GM23338 (cell line): ENCODE data around the gene KCNMB4. TPM values are rescaled to one million over a fixed set of nuclear protein-coding genes. Genes with fewer than 3 reads are reported as not detected.

Experiments
- ATAC-seq: fragments of 200-7000 bp; cut with Tn5 transposase; 3 replicates; pipeline ENCODE4 v1.9.1; 2020
- DNase-seq: peaks from one replicate; pipeline ENCODE4 v3.0.0-alpha.2; 2015; ENCODE audit warnings: low spot score
- H2AFZ ChIP-seq: fragments of 200-600 bp; sonication (generic); 2 replicates; pipeline ENCODE4 v1.8.0; 2016; ENCODE audit warnings: antibody characterized with exemption, mild to moderate bottlenecking, moderate library complexity
- H3F3A ChIP-seq: fragments of 200-600 bp; sonication (generic); replicated peaks from 2 replicates; pipeline ENCODE4 v1.8.0; 2017; ENCODE audit warnings: antibody characterized with exemption, mixed run types, low read depth
- H3K27ac ChIP-seq: fragments of 200-600 bp; sonication (generic); 2 replicates; pipeline ENCODE4 v1.6.1; 2016; ENCODE audit warnings: low read depth
- H3K27me3 ChIP-seq: fragments of 200-600 bp; sonication (generic); 2 replicates; pipeline ENCODE4 v1.8.0; 2016; ENCODE audit warnings: mild to moderate bottlenecking, mixed run types, moderate library complexity; ENCODE audit not compliant: insufficient read depth
- H3K36me3 ChIP-seq: fragments of 200-600 bp; sonication (generic); 2 replicates; pipeline ENCODE4 v1.8.0; 2016; ENCODE audit warnings: mild to moderate bottlenecking; ENCODE audit not compliant: insufficient read depth
- H3K4me1 ChIP-seq: fragments of 200-600 bp; sonication (generic); 2 replicates; pipeline ENCODE4 v1.8.0; 2016; ENCODE audit warnings: mild to moderate bottlenecking, moderate library complexity; ENCODE audit not compliant: insufficient read depth
- H3K4me2 ChIP-seq: fragments of 200-600 bp; sonication (generic); 2 replicates; pipeline ENCODE4 v1.7.1; 2017; ENCODE audit warnings: mixed run types
- H3K4me3 ChIP-seq: fragments of 200-600 bp; sonication (generic); 2 replicates; pipeline ENCODE4 v1.6.1; 2016; ENCODE audit warnings: mixed run types
- H3K79me2 ChIP-seq: fragments of 200-600 bp; sonication (generic); replicated peaks from 2 replicates; pipeline ENCODE4 v1.8.0; 2017; ENCODE audit warnings: mild to moderate bottlenecking; ENCODE audit not compliant: insufficient read depth
- H3K9me2 ChIP-seq: fragments of 200-600 bp; sonication (generic); 2 replicates; pipeline ENCODE4 v1.8.0; 2017; ENCODE audit not compliant: insufficient read depth
- H4K20me1 ChIP-seq: fragments of 200-600 bp; sonication (generic); replicated peaks from 2 replicates; pipeline ENCODE4 v1.8.0; 2017; ENCODE audit warnings: mild to moderate bottlenecking; ENCODE audit not compliant: insufficient read depth
- H3K27ac Mint-ChIP-seq: 2 replicates; pipeline ENCODE4 v1.8.0; 2020; ENCODE audit warnings: inconsistent platforms, mild to moderate bottlenecking, moderate library complexity, mixed read lengths
- H3K27me3 Mint-ChIP-seq: 3 replicates; pipeline ENCODE4 v1.8.0; 2022; ENCODE audit warnings: low read depth, mild to moderate bottlenecking, moderate library complexity, mixed read lengths, inconsistent platforms; ENCODE audit not compliant: insufficient read depth, poor library complexity
- H3K36me3 Mint-ChIP-seq: 3 replicates; pipeline ENCODE4 v1.8.0; 2021; ENCODE audit warnings: low read depth, mild to moderate bottlenecking, inconsistent platforms, moderate library complexity, mixed read lengths
- H3K4me1 Mint-ChIP-seq: 3 replicates; pipeline ENCODE4 v1.8.0; 2020; ENCODE audit warnings: mild to moderate bottlenecking, inconsistent platforms, mixed read lengths
- H3K4me3 Mint-ChIP-seq: 3 replicates; pipeline ENCODE4 v1.8.0; 2021; ENCODE audit warnings: moderate library complexity, mild to moderate bottlenecking, inconsistent platforms, mixed read lengths
- H3K9me3 Mint-ChIP-seq: 3 replicates; pipeline ENCODE4 v1.8.0; 2020; ENCODE audit warnings: moderate library complexity, mild to moderate bottlenecking, inconsistent platforms, mixed read lengths
- CREB1 ChIP-seq: fragments of 250-450 bp; sonication (Bioruptor Pico); IDR thresholded peaks from 2 replicates; pipeline ENCODE4 v1.5.0; 2020; ENCODE audit warnings: low read depth, mild to moderate bottlenecking, moderate library complexity
- EZH2 ChIP-seq: fragments of 200-600 bp; sonication (generic); IDR thresholded peaks from one replicate; pipeline ENCODE4 v1.8.0; 2017; ENCODE audit warnings: antibody characterized with exemption, mild to moderate bottlenecking, low read depth; ENCODE audit not compliant: unreplicated experiment
- EZH2phosphoT487 ChIP-seq: fragments of 200-600 bp; sonication (generic); IDR thresholded peaks from one replicate; pipeline ENCODE4 v1.8.1; 2018; ENCODE audit warnings: antibody characterized with exemption; ENCODE audit not compliant: unreplicated experiment
- JUNB ChIP-seq: IDR thresholded peaks from one replicate; pipeline ENCODE4 v1.6.1; 2016; ENCODE audit warnings: antibody characterized with exemption; ENCODE audit not compliant: unreplicated experiment
- REST ChIP-seq: IDR thresholded peaks from one replicate; pipeline ENCODE4 v1.6.1; 2018; ENCODE audit warnings: antibody characterized with exemption; ENCODE audit not compliant: unreplicated experiment
- STAT1 ChIP-seq: IDR thresholded peaks from one replicate; pipeline ENCODE4 v1.6.1; 2016; ENCODE audit warnings: antibody characterized with exemption; ENCODE audit not compliant: unreplicated experiment
- ZNF331 ChIP-seq: fragments of 250-450 bp; sonication (Bioruptor Pico); IDR thresholded peaks from 2 replicates; pipeline ENCODE4 v1.5.0; 2020; ENCODE audit warnings: low read depth, mild to moderate bottlenecking, moderate library complexity
- ZNF462 ChIP-seq: fragments of 250-450 bp; sonication (Bioruptor Pico); IDR thresholded peaks from 2 replicates; pipeline ENCODE4 v1.5.0; 2020; ENCODE audit warnings: mild to moderate bottlenecking, moderate library complexity
- polyA plus RNA-seq: library from polyadenylated mRNA; unstranded; fragments of >200 nt; fragmentation: Nextera tagmentation; extraction: Ambion mirVana; gene quantifications from 2 replicates; pipeline ENCODE4 v1.2.1, GENCODE V29; 2016
- total RNA-seq: library from RNA; depleted of rRNA; stranded (reverse); fragments of >200 nt; shearing (Covaris generic); gene quantifications from 2 replicates; pipeline ENCODE4 v1.2.3, GENCODE V29; 2014
- TF ChIP-seq, protein P1 (sequence below): IDR thresholded peaks from 2 replicates; pipeline ENCODE4 v1.6.1; 2016; ENCODE audit warnings: antibody characterized with exemption

The KCNMB4 gene
- total and polyA plus RNA-seq, 2 experiments from 2014 or later, result 9.4 to 14.7 TPM

GRCh38 chr12:70398862-70399261 lies 32.8 kb downstream of the KCNMB4 start (continued):
- TF ChIP-seq ZNF462 (CRISPR knock-in tag) (no peak), STAT1 (no peak), EZH2 (no peak), ZNF331 (CRISPR knock-in tag) (no peak)

DNA sequence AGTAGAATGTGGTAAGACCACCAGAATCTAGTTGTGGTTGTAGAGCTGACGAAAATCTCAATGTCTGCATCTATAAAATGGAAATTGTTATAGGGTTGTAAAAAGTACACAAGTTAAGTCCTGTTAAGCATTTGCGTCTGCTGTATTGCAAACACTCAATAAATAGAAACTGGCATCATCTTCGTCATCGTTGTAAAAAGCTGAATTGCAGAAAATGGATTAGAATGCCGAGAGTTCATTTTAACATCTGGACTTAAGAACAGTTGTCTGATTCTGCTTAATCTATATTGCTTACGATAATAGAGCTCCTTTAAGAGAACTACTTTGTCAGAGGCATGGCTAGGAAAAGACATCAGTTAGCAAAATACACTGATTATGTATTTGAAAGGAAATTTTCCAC lies 33.2 kb downstream of the KCNMB4 start:
- peaks cover 39% of the 10 kb centered on the region for H3K36me3 Mint-ChIP-seq
- H3K36me3 ChIP-seq, result 0 out of 2 replicates have a peak, but pooled peaks cover 6% of the 10 kb centered on the region
- H3K4me3 ChIP-seq, result no peak overlapping the region
- no peak for ATAC-seq
- no peaks in the 10 kb centered on the region for H3K4me1 ChIP-seq
- H3K4me2 ChIP-seq, result no peak overlapping the region
- no peak overlapping the region for H3K27ac Mint-ChIP-seq
- 0 out of 2 replicates have a peak, but pooled peaks cover 14% of the 10 kb centered on the region for H3K79me2 ChIP-seq
- no peaks in the 10 kb centered on the region for H3K9me3 Mint-ChIP-seq
- no peaks in the 10 kb centered on the region for H3K9me2 ChIP-seq
- H3K4me3 Mint-ChIP-seq, result no peak overlapping the region
- H3K27me3 Mint-ChIP-seq, result no peaks in the 10 kb centered on the region
- H3K27me3 ChIP-seq, result no peaks in the 10 kb centered on the region
- H3K4me1 Mint-ChIP-seq, result no peaks in the 10 kb centered on the region
- H3K27ac ChIP-seq, result no peak overlapping the region
- H4K20me1 ChIP-seq, result no peaks in the 10 kb centered on the region
- no peak for DNase-seq
- no peaks in the 10 kb centered on the region for H3F3A ChIP-seq
- H2AFZ ChIP-seq, result no peak overlapping the region
- TF ChIP-seq EZH2phosphoT487 (no peak), CREB1 (CRISPR knock-in tag) (no peak), STAT1 (no peak), EZH2 (no peak), JUNB (no peak), REST (no peak)
- TF ChIP-seq, protein P1, sequence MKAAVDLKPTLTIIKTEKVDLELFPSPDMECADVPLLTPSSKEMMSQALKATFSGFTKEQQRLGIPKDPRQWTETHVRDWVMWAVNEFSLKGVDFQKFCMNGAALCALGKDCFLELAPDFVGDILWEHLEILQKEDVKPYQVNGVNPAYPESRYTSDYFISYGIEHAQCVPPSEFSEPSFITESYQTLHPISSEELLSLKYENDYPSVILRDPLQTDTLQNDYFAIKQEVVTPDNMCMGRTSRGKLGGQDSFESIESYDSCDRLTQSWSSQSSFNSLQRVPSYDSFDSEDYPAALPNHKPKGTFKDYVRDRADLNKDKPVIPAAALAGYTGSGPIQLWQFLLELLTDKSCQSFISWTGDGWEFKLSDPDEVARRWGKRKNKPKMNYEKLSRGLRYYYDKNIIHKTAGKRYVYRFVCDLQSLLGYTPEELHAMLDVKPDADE, result no peak
